HCT116 (cell line): ENCODE data around the gene GIGYF1. TPM values are rescaled to one million over a fixed set of nuclear protein-coding genes. Genes with fewer than 3 reads are reported as not detected.

Source experiments
- ATAC-seq: fragments of 200-7000 bp; cut with Tn5 transposase; 2 replicates; pipeline ENCODE4 v1.9.1; 2020; ENCODE audit warnings: mild to moderate bottlenecking, moderate library complexity
- BruUV-seq: library from RNA; stranded (reverse); fragments of 400-500 nt; replicated peaks from 2 replicates; lab custom pipeline; 2021; lab: Mats Ljungman, UMichigan
- CTCF ChIA-PET: fragments of 300-600 bp; sonication (Branson Sonifier 250); formaldehyde crosslinking; loops from one replicate; lab custom pipeline; 2021; ENCODE audit warnings: antibody characterized with exemption; lab: Charles Lee
- POLR2A ChIA-PET: fragments of 300-600, 350-600 bp; sonication (Branson Sonifier 250); formaldehyde crosslinking; loops from one replicate; lab custom pipeline; 2021; ENCODE audit warnings: antibody characterized with exemption; lab: Charles Lee
- RAD21 ChIA-PET, 2 experiments: fragments of 300-600 bp; sonication (Branson Sonifier 250); formaldehyde crosslinking; loops; one replicate each; lab custom pipeline; 2023; ENCODE audit warnings: low total read pairs in 2 of 2; ENCODE audit not compliant: uncharacterized antibody in 2 of 2, unreplicated experiment in 2 of 2, low non-redundant PET in 1 of 2; lab: Charles Lee
- DNase-seq: peaks from one replicate; pipeline ENCODE4 v3.0.0-alpha.2; 2010; ENCODE audit warnings: low read depth, low spot score
- H2AFZ ChIP-seq: fragments of 200-600 bp; shearing (Covaris generic), sonication (generic); 2 replicates; pipeline ENCODE4 v1.6.1; 2017; ENCODE audit warnings: low read depth, mixed run types, mixed read lengths, antibody characterized with exemption, low read length; ENCODE audit not compliant: poor library complexity, severe bottlenecking
- H3K27ac ChIP-seq: 2 replicates; pipeline ENCODE4 v1.5.1; 2012; ENCODE audit warnings: low read depth, low read length
- H3K27me3 ChIP-seq: fragments of 200-600 bp; sonication (generic); 2 replicates; pipeline ENCODE4 v1.6.1; 2016; ENCODE audit warnings: mixed run types, low read length, mixed read lengths; ENCODE audit not compliant: insufficient read depth
- H3K36me3 ChIP-seq, 2 experiments: fragments of 200-500 bp in 1 of 2; fragments of 200-600 bp in 1 of 2; sonication (Bioruptor generic) in 1 of 2; sonication (generic) in 1 of 2; 2 replicates each; pipeline versions ENCODE4 v1.5.1 to v1.6.1; 2014 to 2016; ENCODE audit warnings: low read length in 2 of 2, inconsistent platforms in 1 of 2, mixed read lengths in 1 of 2, mixed run types in 1 of 2; ENCODE audit not compliant: insufficient read depth in 2 of 2, control insufficient read depth in 1 of 2
- H3K4me1 ChIP-seq, 2 experiments: fragments of 200-600 bp in 1 of 2; sonication (generic) in 1 of 2; 2 replicates each; pipeline versions ENCODE4 v1.5.1 to v1.6.1; 2012 to 2017; ENCODE audit warnings: low read length in 2 of 2, inconsistent platforms in 1 of 2, mild to moderate bottlenecking in 1 of 2, mixed read lengths in 1 of 2, mixed run types in 1 of 2, moderate library complexity in 1 of 2; ENCODE audit not compliant: insufficient read depth in 2 of 2, control insufficient read depth in 1 of 2
- H3K4me2 ChIP-seq: fragments of 200-600 bp; sonication (generic); 2 replicates; pipeline ENCODE4 v1.6.1; 2017; ENCODE audit warnings: mixed run types, low read length, mixed read lengths
- H3K4me3 ChIP-seq, 2 experiments: fragments of 200-600 bp in 1 of 2; sonication (generic) in 1 of 2; replicated peaks in 1 of 2; 2 replicates each; pipeline ENCODE4 v1.5.1; 2011 to 2016; ENCODE audit warnings: low read length in 2 of 2, control low read depth in 1 of 2, low read depth in 1 of 2, mild to moderate bottlenecking in 1 of 2, mixed read lengths in 1 of 2, mixed run types in 1 of 2
- H3K79me2 ChIP-seq: fragments of 200-600 bp; sonication (generic); 2 replicates; pipeline ENCODE4 v1.6.1; 2017; ENCODE audit warnings: mild to moderate bottlenecking, mixed run types, low read length, moderate library complexity, mixed read lengths; ENCODE audit not compliant: insufficient read depth
- H3K9ac ChIP-seq: fragments of 200-600 bp; sonication (generic); 2 replicates; pipeline ENCODE4 v1.6.1; 2016; ENCODE audit warnings: low read length, mixed read lengths
- H3K9me2 ChIP-seq: fragments of 200-600 bp; sonication (generic), shearing (Covaris generic); 2 replicates; pipeline ENCODE4 v1.6.1; 2017; ENCODE audit warnings: mixed run types, mild to moderate bottlenecking, moderate library complexity; ENCODE audit not compliant: insufficient read depth
- H3K9me3 ChIP-seq, 2 experiments: fragments of 200-500 bp in 1 of 2; fragments of 200-600 bp in 1 of 2; sonication (Bioruptor generic) in 1 of 2; sonication (generic) in 1 of 2; 2 replicates each; pipeline ENCODE4 v1.6.1; 2014 to 2017; ENCODE audit warnings: low read length in 2 of 2, mixed read lengths in 2 of 2, inconsistent platforms in 1 of 2, low read depth in 1 of 2, mild to moderate bottlenecking in 1 of 2, mixed run types in 1 of 2, moderate library complexity in 1 of 2; ENCODE audit not compliant: control insufficient read depth in 1 of 2, insufficient read depth in 1 of 2
- H4K20me1 ChIP-seq: fragments of 200-600 bp; sonication (generic), shearing (Covaris generic); 2 replicates; pipeline ENCODE4 v1.6.1; 2017; ENCODE audit warnings: mixed run types, mild to moderate bottlenecking, moderate library complexity; ENCODE audit not compliant: insufficient read depth
- ATF3 ChIP-seq: IDR thresholded peaks from 2 replicates; pipeline ENCODE4 v1.6.1; 2012
- JUND ChIP-seq: IDR thresholded peaks from 2 replicates; pipeline ENCODE4 v1.6.1; 2012
- POLR2A ChIP-seq: IDR thresholded peaks from 2 replicates; pipeline ENCODE4 v1.7.0; 2011; ENCODE audit warnings: borderline replicate concordance; ENCODE audit not compliant: insufficient read depth, insufficient read length; ENCODE audit errors: extremely low read depth
- RAD21 ChIP-seq: IDR thresholded peaks from 2 replicates; pipeline ENCODE4 v1.6.1; 2012; ENCODE audit warnings: low read depth, mild to moderate bottlenecking
- ZBTB33 ChIP-seq: IDR thresholded peaks from 2 replicates; pipeline ENCODE4 v1.6.1; 2011; ENCODE audit warnings: mild to moderate bottlenecking, low read length, moderate library complexity; ENCODE audit not compliant: insufficient replicate concordance; ENCODE audit errors: extremely low read depth
- ZNF274 ChIP-seq: fragments of 200-500 bp; sonication (Bioruptor generic); IDR thresholded peaks from 2 replicates; pipeline ENCODE4 v1.6.1; 2014; ENCODE audit warnings: mild to moderate bottlenecking, low read depth, low read length, inconsistent platforms
- intact Hi-C: fragments of 100-400 bp; cut with micrococcal nuclease; formaldehyde crosslinking; loops from 2 replicates; pipeline ENCODE4 v1.10.0; 2022
- total RNA-seq: library from RNA; stranded (reverse); gene quantifications from one replicate; pipeline ENCODE4 v1.2.1, GENCODE V29; 2021; ENCODE audit not compliant: unreplicated experiment

Gene GIGYF1
- total RNA-seq, 1 experiment from 2014 or later = 59.7 TPM

- Histone ChIP-seq H3K4me1 (no peaks in the 10 kb centered on the region), H3K9ac (no peak overlapping the region), H3K4me3 (no peak overlapping the region), H3K9me2 (no peaks in the 10 kb centered on the region), H3K79me2 (no peaks in the 10 kb centered on the region), H4K20me1 (no peaks in the 10 kb centered on the region)
- POLR2A ChIA-PET = no interaction called here
- no peak for ATAC-seq
- RAD21 ChIA-PET = no interaction called here
- no peak for TF ChIP-seq RAD21
- TF ChIP-seq ZNF274 = no peak
- no peak for TF ChIP-seq JUND
- no peak for TF ChIP-seq ATF3
- no peak for TF ChIP-seq ZBTB33
- no peak for TF ChIP-seq POLR2A
- TF ChIP-seq, all 23 proteins: peak for 0
- no peak for DNase-seq
- Histone ChIP-seq H2AFZ (no peak overlapping the region), H3K4me2 (no peak overlapping the region), H3K9me3 (no peaks in the 10 kb centered on the region), H3K27me3 (no peaks in the 10 kb centered on the region), H3K36me3 (no peaks in the 10 kb centered on the region), H3K27ac (no peak overlapping the region)
- no TSS peak for BruUV-seq
- CTCF ChIA-PET = no interaction called here
- intact Hi-C loops = no loop called here
Measured at GRCh38 chr7:100654908-100655831, 38.9 kb downstream of the GIGYF1 start.
